ENCODE data around the gene KDM4B.
"Not testable (repeated sequence)": the region's sequence is repeated elsewhere in the genome, so short reads cannot be mapped to it uniquely, and the experiment has no call there.

Gene KDM4B

GRCh38 chr19:5156231-5156986, 187.5 kb downstream of the KDM4B start:
- no peaks in the 10 kb centered on the region for H3K36me3 ChIP-seq (ENCODE audit: insufficient read depth, low read length)
- H3K9me3 ChIP-seq (ENCODE audit: control insufficient read depth, insufficient read depth, low read length) = no peaks in the 10 kb centered on the region
- H3K4me1 ChIP-seq (ENCODE audit: insufficient read depth, low read length) = no peaks in the 10 kb centered on the region; the same call in 1 of the 2 replicates
- H3K9ac ChIP-seq (ENCODE audit: low read depth, low read length) = no peak overlapping the region

DNA sequence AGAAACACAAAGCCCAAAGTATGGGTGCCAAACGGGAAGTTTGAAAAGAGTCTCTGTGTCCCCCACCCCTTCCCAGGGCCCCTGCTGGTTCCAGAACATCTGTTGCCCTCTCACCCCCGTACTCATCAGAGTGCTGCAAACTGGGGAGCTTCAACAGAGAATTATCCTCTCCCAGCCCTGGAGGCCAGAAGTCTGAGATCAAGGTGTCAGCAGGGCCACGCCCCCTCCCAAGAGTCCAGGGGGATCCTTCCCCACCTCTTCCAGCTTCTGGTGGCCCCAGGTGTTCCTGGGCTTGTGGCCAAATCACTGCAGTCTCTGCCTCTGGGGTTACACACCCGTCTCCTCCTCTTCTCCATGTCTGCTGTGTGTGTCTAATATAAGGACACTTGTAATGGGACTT, 188.3 kb downstream of the KDM4B start:
- Histone ChIP-seq H3K9ac (ENCODE audit: low read depth, low read length) (no peak overlapping the region), H3K4me1 (ENCODE audit: insufficient read depth, low read length) (no peaks in the 10 kb centered on the region; the same call in 1 of the 2 replicates), H3K9me3 (ENCODE audit: control insufficient read depth, insufficient read depth, low read length) (no peaks in the 10 kb centered on the region), H3K36me3 (ENCODE audit: insufficient read depth, low read length) (no peaks in the 10 kb centered on the region)

DNA sequence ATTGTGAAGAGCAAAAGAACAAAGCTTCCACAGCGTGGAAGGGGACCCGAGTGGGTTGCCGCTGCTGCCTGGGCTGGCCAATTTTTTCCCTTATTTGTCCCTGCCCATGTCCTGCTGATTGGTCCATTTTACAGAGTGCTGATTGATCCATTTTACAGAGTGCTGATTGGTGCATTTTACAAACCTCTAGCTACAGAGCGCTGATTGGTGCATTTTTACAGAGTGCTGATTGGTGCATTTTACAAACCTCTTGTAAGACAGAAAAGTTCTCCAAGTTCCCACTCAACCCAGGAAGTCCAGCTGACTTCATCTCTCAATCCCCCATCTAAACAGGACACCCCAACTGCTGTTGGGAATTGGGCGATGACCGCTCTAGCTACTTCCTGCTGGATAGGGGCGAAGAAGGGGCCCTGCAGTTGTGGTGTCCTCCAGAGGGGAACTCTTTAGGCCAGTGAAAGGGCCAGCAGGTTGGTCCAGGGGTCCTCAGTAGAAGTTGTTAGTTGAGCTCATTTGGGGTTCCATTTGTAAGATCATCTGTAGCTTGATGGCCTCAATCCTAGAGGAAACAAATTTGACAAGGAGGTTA, 189.7 kb downstream of the KDM4B start:
- H3K9ac ChIP-seq (ENCODE audit: low read depth, low read length); H3K4me1 ChIP-seq (ENCODE audit: insufficient read depth, low read length); H3K36me3 ChIP-seq (ENCODE audit: insufficient read depth, low read length); H3K9me3 ChIP-seq (ENCODE audit: control insufficient read depth, insufficient read depth, low read length): not testable (repeated sequence)

DNA sequence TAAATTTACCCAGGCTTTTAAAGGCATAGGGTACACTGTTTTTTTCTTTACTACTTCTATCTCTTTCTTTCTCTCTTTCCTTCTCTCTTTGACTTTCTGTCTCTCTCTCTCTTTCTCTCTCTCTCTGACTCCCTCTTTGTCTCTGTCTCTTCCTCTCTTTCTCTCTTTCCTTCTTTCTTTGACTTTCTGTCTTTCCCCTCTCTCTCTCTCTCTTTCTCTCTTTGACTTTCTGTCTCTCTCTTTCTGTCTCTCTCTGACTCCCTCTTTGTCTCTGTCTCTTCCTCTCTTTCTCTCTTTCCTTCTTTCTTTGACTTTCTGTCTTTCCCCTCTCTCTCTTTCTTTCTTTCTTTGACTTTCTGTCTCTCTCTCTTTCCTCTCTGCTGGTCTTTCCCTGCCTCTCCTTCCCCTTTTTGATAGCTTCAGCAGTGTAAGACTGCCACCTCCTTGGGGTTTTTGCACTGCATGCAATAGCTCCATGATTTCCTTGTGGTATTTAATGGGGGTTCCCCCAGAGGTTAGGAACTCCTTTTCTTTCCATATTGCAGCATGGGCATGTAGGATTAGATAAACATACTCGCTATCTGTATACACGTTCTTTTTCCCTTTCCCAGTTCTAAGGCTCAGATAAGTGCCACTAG, 191.4 kb downstream of the KDM4B start:
- H3K9me3 ChIP-seq (ENCODE audit: control insufficient read depth, insufficient read depth, low read length); H3K9ac ChIP-seq (ENCODE audit: low read depth, low read length); H3K36me3 ChIP-seq (ENCODE audit: insufficient read depth, low read length): not testable (repeated sequence)
- peaks cover 11% of the 10 kb centered on the region for H3K4me1 ChIP-seq (ENCODE audit: insufficient read depth, low read length)

- Histone ChIP-seq H3K9ac (ENCODE audit: low read depth, low read length) (peak overlapping the region; percentile 53; the same call in 1 of the 2 replicates), H3K4me1 (ENCODE audit: insufficient read depth, low read length) (peaks cover 11% of the 10 kb centered on the region; the same call in 1 of the 2 replicates)
- not testable (repeated sequence) for H3K36me3 ChIP-seq (ENCODE audit: insufficient read depth, low read length); H3K9me3 ChIP-seq (ENCODE audit: control insufficient read depth, insufficient read depth, low read length)
Observed at GRCh38 chr19:5164845-5165696, 196.2 kb downstream of the KDM4B start.

GRCh38 chr19:5165697-5166019, 196.7 kb downstream of the KDM4B start:
- H3K9ac ChIP-seq (ENCODE audit: low read depth, low read length) = no peak overlapping the region

GRCh38 chr19:5166262-5166661, 197.3 kb downstream of the KDM4B start:
- Histone ChIP-seq H3K4me1 (ENCODE audit: insufficient read depth, low read length) (peaks cover 11% of the 10 kb centered on the region; the same call in 1 of the 2 replicates), H3K9me3 (ENCODE audit: control insufficient read depth, insufficient read depth, low read length) (no peaks in the 10 kb centered on the region), H3K9ac (ENCODE audit: low read depth, low read length) (no peak overlapping the region), H3K36me3 (ENCODE audit: insufficient read depth, low read length) (no peaks in the 10 kb centered on the region)

More at GRCh38 chr19:5165697-5166019, 196.7 kb downstream of the KDM4B start:
- Histone ChIP-seq H3K36me3 (ENCODE audit: insufficient read depth, low read length) (no peaks in the 10 kb centered on the region), H3K4me1 (ENCODE audit: insufficient read depth, low read length) (peaks cover 11% of the 10 kb centered on the region; the same call in 1 of the 2 replicates), H3K9me3 (ENCODE audit: control insufficient read depth, insufficient read depth, low read length) (no peaks in the 10 kb centered on the region)

DNA sequence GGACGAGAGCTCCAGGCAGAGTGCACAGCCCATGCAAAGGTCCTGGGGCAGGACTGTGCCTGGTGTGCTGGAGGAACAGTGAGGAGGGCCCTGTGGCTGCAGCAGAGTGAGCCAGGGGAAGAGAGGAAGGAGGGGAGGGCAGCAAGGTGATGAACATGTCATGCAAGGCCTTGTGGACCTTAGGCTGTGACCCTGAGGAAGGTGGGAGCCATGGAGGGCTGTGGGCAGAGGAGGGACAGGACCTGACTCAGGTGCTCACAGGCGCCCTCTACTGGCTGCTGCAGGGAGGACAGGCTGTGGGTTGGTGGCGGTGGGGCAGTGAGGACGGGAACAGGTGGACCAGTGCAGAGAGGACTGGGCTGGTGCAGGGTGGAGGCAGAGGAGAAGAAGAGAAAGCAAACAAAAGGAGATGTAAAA, 201.4 kb downstream of the KDM4B start:
- Histone ChIP-seq H3K4me1 (ENCODE audit: insufficient read depth, low read length) (no peaks in the 10 kb centered on the region), H3K9ac (ENCODE audit: low read depth, low read length) (no peak overlapping the region), H3K36me3 (ENCODE audit: insufficient read depth, low read length) (no peaks in the 10 kb centered on the region), H3K9me3 (ENCODE audit: control insufficient read depth, insufficient read depth, low read length) (no peaks in the 10 kb centered on the region)

DNA sequence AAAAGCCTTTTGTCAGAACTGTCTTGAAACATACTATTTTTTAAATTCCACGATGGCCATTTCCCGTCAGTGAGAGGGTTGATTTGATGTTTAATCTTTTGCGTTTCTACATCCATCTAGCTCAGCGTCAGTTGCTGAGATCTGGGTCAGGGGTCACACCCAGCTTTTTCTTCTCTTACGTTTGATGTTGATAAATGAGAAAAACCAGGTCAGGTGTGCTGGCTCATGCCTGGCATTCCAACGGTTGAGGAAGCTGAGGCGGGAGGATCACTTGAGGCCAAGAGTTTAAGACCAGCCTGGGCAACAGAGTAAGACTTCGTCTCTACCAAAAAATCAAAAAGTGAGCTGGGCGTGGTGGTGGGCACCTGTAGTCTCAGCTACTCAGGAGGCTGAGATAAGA, 202.8 kb downstream of the KDM4B start:
- Histone ChIP-seq H3K4me1 (ENCODE audit: insufficient read depth, low read length) (no peaks in the 10 kb centered on the region), H3K36me3 (ENCODE audit: insufficient read depth, low read length) (no peaks in the 10 kb centered on the region), H3K9me3 (ENCODE audit: control insufficient read depth, insufficient read depth, low read length) (no peaks in the 10 kb centered on the region), H3K9ac (ENCODE audit: low read depth, low read length) (no peak overlapping the region)

DNA sequence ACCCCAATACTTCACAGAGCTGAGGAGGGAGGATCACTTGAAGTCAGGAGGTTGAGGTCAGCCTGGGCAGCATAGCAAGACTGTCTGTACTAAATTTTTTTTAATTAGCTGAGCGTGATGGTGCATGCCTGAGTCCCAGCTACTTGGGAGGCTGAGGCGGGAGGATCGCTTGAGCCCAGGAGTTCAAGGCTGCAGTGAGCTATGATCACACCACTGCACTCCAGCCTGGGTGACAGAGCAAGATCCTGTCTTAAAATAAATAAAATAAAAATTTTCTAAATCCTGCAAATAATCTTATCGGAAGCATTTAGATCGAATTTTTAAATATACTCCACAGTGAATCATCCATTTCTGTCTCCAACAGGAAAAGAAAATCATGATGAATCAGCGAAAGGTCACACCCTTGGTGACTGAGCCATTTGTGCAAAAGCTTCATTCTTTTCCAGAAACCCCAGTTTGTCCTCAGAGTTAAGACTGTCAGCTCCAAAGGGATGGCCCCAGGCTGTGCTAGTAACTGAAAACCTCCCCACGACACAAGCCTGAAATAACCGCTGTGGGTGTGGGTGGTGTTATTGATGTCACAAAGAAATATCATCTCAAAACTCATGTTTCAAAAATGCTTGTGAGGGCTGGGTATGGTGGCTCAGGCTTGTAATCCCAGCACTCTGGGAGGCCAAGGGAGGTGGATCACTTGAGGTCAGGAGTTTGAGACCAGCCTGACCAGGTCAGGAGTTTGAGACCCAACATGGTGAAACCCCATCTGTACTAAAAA, 204.1 kb downstream of the KDM4B start:
- Histone ChIP-seq H3K4me1 (ENCODE audit: insufficient read depth, low read length) (no peaks in the 10 kb centered on the region), H3K36me3 (ENCODE audit: insufficient read depth, low read length) (no peaks in the 10 kb centered on the region), H3K9me3 (ENCODE audit: control insufficient read depth, insufficient read depth, low read length) (no peaks in the 10 kb centered on the region), H3K9ac (ENCODE audit: low read depth, low read length) (no peak overlapping the region)

GRCh38 chr19:5173993-5174392, 205.1 kb downstream of the KDM4B start:
- Histone ChIP-seq H3K9me3 (ENCODE audit: control insufficient read depth, insufficient read depth, low read length) (no peaks in the 10 kb centered on the region), H3K36me3 (ENCODE audit: insufficient read depth, low read length) (no peaks in the 10 kb centered on the region), H3K9ac (ENCODE audit: low read depth, low read length) (no peak overlapping the region), H3K4me1 (ENCODE audit: insufficient read depth, low read length) (no peaks in the 10 kb centered on the region)

DNA sequence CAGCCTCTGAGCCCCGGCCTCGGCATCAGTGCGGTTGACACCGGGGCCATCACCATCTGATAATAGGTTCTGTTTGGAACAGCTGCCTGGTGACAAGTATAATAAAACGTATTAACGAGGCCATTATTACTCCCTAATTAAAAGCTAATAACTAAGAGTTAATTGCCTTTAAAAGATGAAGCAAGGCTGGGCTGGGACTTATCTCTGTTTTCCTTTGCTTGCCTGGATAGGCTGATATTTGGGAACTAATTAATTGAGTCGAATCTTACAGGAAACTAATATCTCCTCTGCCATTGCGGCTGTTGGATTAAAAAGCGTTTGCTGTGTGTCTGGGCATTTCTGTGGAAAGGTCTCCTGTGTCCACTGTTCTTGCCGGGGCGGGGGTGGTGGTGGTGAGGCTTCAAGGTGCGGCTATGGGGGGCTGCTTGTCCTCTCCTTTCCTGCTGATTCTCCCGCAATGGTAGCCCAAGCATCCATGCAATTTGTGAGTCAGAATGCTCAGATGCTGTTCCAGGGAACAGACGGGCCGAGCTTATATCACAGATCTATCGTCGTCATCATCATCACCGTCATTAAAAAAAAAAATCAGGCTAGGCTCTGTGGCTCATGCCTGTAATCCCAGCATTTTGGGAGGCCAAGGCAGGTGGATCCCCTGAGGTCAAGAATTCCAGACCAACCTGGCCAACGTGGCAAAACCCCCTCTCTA, 209.0 kb downstream of the KDM4B start:
- H3K9ac ChIP-seq (ENCODE audit: low read depth, low read length) = no peak overlapping the region
- no peaks in the 10 kb centered on the region for H3K4me1 ChIP-seq (ENCODE audit: insufficient read depth, low read length)
- H3K9me3 ChIP-seq (ENCODE audit: control insufficient read depth, insufficient read depth, low read length) = no peaks in the 10 kb centered on the region

DNA sequence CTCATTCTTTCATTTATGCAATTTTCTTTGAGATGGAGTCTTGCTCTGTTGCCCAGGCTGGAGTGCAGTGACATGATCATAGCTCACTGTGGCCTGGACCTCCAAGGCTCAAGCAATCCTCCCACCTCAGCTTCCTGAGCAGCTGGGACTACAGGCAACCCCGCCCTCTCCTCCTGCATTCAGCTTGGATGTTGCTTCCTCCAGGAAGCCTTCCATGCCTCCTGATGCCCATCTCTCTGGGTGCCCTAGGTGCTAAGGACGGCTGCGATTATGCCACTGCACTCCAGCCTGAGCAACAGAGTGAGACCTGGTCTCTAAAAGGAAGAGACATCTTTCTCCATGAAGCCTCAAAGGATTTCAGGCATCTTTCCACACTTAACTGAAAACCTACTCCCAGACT, 209.9 kb downstream of the KDM4B start:
- Histone ChIP-seq H3K36me3 (ENCODE audit: insufficient read depth, low read length) (no peaks in the 10 kb centered on the region), H3K9ac (ENCODE audit: low read depth, low read length) (no peak overlapping the region), H3K4me1 (ENCODE audit: insufficient read depth, low read length) (no peaks in the 10 kb centered on the region), H3K9me3 (ENCODE audit: control insufficient read depth, insufficient read depth, low read length) (no peaks in the 10 kb centered on the region)

More for the DNA sequence above, 209.0 kb downstream of the KDM4B start:
- no peaks in the 10 kb centered on the region for H3K36me3 ChIP-seq (ENCODE audit: insufficient read depth, low read length)

Data from ES-I3 (cell line).